ENCODE results near the gene KIAA1217. TPM values are rescaled to one million over a fixed set of nuclear protein-coding genes. Genes with fewer than 3 reads are reported as not detected.

Gene KIAA1217
- total and polyA plus RNA-seq, 9 of the 15 experiments (the other 6 are each of a cell fraction or from before 2014, with no cell fraction given) = 0.04 TPM; not detected in 8

GRCh38 chr10:24261627-24262026 lies 52.7 kb downstream of the KIAA1217 start:
- no peak for FAIRE-seq
- Histone ChIP-seq H3K4me2 (ENCODE audit: insufficient read depth, low read length) (no peak overlapping the region), H3K27me3 (ENCODE audit: control insufficient read depth in 2 of 2, insufficient read depth in 2 of 2, low read length in 2 of 2) (no peaks in the 10 kb centered on the region), H3K4me3 (no peak overlapping the region), H2AFZ (ENCODE audit: low read depth, low read length) (no peak overlapping the region), H3K4me1 (replicated peaks in 1 of 2; ENCODE audit: control insufficient read depth in 2 of 2, insufficient read depth in 2 of 2, low read length in 2 of 2) (no peaks in the 10 kb centered on the region), H4K20me1 (replicated peaks; ENCODE audit: control insufficient read depth, insufficient read depth, low read length) (no peaks in the 10 kb centered on the region), H3K27ac (ENCODE audit: extremely low read depth, low read depth, low read length) (no peak overlapping the region), H3K9me1 (ENCODE audit: control insufficient read depth, insufficient read depth, low read length) (no peaks in the 10 kb centered on the region), H3K79me2 (ENCODE audit: control insufficient read depth, insufficient read depth, low read length) (no peaks in the 10 kb centered on the region), H3K9me3 (replicated peaks; ENCODE audit: control insufficient read depth, insufficient read depth, low read depth, low read length) (no peaks in the 10 kb centered on the region), H3K36me3 (ENCODE audit: control insufficient read depth, insufficient read depth, low read length) (no peaks in the 10 kb centered on the region), H3K9ac (ENCODE audit: insufficient read depth in 1 of 2, low read depth in 2 of 2, low read length in 2 of 2) (no peak overlapping the region)
- in situ Hi-C loops (cut with MboI) (no loop called here), intact Hi-C loops (cut with micrococcal nuclease) (no loop called here)
- ATAC-seq = no peak
- 4% methylated on average over 3 of the region's 3 CpGs for WGBS (ENCODE audit: insufficient coverage, low coverage, missing lambda C conversion rate)
- POLR2A ChIA-PET = no interaction called here
- no peak for DNase-seq (ENCODE audit: extremely low read depth in 1 of 4, low spot score in 3 of 4)
- BruUV-seq (replicated peaks) = no TSS peak
- CTCF ChIA-PET (ENCODE audit: low intra/inter-chr PET ratio) = no interaction called here
- TF ChIP-seq MCM5 (IDR thresholded peaks at IDR 0.05; ENCODE audit: low read depth) = no peak
- no peak for TF ChIP-seq YY1 (IDR thresholded peaks at IDR 0.05; ENCODE audit: borderline replicate concordance in 1 of 3, control insufficient read depth in 1 of 3, extremely low read depth in 1 of 3, insufficient read depth in 3 of 3, insufficient read length in 1 of 3, insufficient replicate concordance in 2 of 3, low read depth in 1 of 3, low read length in 2 of 3)
- TF ChIP-seq MCM2 (IDR thresholded peaks at IDR 0.05; ENCODE audit: low read depth) = no peak
- TF ChIP-seq, protein P1, sequence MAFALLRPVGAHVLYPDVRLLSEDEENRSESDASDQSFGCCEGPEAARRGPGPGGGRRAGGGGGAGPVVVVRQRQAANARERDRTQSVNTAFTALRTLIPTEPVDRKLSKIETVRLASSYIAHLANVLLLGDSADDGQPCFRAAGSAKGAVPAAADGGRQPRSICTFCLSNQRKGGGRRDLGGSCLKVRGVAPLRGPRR (CRISPR knock-in tag; IDR thresholded peaks at IDR 0.05) = no peak
- no peak for TF ChIP-seq SMAD3 (CRISPR knock-in tag; conservative IDR thresholded peaks at IDR 0.05)
- no peak for TF ChIP-seq ZNF124 (CRISPR knock-in tag; IDR thresholded peaks at IDR 0.05)
- TF ChIP-seq HDAC1 (IDR thresholded peaks at IDR 0.05) = no peak
- TF ChIP-seq GTF2F1 (IDR thresholded peaks at IDR 0.05; ENCODE audit: low read depth, low read length) = no peak
- no peak for TF ChIP-seq MTF1 (CRISPR knock-in tag; IDR thresholded peaks at IDR 0.05; ENCODE audit: borderline replicate concordance)
- TF ChIP-seq, protein P2, sequence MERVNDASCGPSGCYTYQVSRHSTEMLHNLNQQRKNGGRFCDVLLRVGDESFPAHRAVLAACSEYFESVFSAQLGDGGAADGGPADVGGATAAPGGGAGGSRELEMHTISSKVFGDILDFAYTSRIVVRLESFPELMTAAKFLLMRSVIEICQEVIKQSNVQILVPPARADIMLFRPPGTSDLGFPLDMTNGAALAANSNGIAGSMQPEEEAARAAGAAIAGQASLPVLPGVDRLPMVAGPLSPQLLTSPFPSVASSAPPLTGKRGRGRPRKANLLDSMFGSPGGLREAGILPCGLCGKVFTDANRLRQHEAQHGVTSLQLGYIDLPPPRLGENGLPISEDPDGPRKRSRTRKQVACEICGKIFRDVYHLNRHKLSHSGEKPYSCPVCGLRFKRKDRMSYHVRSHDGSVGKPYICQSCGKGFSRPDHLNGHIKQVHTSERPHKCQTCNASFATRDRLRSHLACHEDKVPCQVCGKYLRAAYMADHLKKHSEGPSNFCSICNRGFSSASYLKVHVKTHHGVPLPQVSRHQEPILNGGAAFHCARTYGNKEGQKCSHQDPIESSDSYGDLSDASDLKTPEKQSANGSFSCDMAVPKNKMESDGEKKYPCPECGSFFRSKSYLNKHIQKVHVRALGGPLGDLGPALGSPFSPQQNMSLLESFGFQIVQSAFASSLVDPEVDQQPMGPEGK (CRISPR knock-in tag; IDR thresholded peaks at IDR 0.05; ENCODE audit: borderline replicate concordance) = no peak
- TF ChIP-seq CXXC5 (CRISPR knock-in tag; IDR thresholded peaks at IDR 0.05) = no peak
- no peak for TF ChIP-seq SRSF9 (IDR thresholded peaks at IDR 0.05; ENCODE audit: borderline replicate concordance, low read depth, low read length)
- TF ChIP-seq STAT6 (CRISPR knock-in tag; IDR thresholded peaks at IDR 0.05) = no peak
- no peak for TF ChIP-seq ZNF778 (CRISPR knock-in tag; IDR thresholded peaks at IDR 0.05)
- no peak for TF ChIP-seq MTA2 (IDR thresholded peaks at IDR 0.05; ENCODE audit: low read depth)
- TF ChIP-seq, protein P3, sequence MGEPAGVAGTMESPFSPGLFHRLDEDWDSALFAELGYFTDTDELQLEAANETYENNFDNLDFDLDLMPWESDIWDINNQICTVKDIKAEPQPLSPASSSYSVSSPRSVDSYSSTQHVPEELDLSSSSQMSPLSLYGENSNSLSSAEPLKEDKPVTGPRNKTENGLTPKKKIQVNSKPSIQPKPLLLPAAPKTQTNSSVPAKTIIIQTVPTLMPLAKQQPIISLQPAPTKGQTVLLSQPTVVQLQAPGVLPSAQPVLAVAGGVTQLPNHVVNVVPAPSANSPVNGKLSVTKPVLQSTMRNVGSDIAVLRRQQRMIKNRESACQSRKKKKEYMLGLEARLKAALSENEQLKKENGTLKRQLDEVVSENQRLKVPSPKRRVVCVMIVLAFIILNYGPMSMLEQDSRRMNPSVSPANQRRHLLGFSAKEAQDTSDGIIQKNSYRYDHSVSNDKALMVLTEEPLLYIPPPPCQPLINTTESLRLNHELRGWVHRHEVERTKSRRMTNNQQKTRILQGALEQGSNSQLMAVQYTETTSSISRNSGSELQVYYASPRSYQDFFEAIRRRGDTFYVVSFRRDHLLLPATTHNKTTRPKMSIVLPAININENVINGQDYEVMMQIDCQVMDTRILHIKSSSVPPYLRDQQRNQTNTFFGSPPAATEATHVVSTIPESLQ (CRISPR knock-in tag; IDR thresholded peaks at IDR 0.05) = no peak
